ENCODE data around the gene ATP2C2.
"Not testable (repeated sequence)": the region's sequence is repeated elsewhere in the genome, so short reads cannot be mapped to it uniquely, and the experiment has no call there.

The ATP2C2 gene

GRCh38 chr16:84369105-84369504 lies 767 bp downstream of the ATP2C2 start:
- no peak for DNase-seq

DNA sequence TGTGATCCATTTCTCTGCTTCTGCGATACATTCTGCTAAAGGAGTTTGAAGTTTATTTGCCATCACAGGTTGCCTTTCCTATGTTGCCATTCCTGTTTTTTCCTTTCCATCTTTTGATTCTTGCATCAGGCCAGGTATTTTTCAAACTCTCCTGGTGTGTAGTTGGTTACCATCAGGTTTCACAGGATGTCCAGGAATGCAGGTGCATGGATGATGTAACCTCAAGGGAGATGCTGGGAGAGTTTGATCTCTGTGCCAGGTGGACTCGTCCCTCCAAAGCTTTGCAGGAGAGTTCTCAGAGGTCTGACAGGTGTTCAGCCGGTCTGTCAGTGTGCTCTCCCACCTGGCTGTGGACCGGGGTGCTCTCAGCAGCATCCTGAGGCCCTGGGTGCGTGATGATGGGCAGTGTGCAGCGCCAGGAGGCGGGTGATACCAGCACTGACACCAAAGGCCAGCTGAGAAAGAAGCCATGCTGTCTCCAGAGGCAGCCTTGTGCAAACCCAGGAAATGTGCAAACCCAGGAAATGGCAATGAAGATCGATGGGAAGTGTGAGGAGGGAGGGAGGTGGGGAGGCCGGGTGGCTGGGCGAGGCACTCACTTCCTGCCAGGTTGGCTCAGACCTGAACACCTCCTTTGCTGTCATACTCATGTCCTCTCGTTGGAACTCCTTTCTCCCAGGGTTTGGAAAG lies 1.7 kb downstream of the ATP2C2 start:
- no peak for DNase-seq

- DNase-seq: no peak
Measured at GRCh38 chr16:84370723-84371552, 2.6 kb downstream of the ATP2C2 start.

DNA sequence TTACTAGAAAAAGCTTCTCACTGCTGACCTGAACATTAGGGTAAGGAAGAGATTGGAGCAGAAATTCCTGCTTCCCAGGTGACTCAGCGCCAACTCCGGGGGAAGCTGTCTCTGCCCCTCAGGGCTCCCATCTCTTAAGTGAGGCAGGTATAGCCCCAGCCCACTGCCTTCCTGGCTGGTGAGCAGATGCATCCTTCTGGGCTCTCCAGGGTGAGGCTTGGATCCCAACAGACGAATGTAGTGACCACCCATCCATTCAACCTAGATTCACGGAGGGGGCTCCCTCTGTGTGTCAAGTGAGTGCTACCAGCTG lies 3.2 kb downstream of the ATP2C2 start:
- DNase-seq: no peak

DNA sequence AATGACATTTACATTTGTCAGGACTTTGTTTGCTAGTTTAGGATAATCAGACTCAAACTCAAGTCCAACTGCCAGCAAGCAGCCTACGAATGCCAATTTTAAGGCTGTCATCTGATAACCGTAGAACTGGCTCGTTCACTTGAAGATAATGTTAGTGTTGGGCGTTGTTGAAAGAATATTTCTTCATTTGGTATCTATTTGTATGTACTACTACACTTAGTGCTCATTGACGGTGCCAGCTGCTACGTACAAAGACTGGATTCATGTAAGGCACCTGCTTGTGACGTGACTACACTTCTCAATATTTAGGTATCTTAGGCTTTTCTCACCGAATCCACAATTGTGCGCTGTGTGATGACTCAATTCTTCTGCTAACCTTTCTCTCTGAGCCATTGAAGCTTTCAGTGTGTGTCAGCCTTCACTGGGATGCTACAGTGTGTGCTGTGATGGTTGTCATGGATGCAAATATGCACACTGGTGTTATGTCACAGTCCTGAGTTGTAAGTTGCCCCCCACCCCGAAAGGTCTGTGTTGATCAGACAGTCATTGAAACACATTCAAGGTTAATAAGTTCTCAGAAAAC lies 5.7 kb downstream of the ATP2C2 start:
- no peak for DNase-seq

DNA sequence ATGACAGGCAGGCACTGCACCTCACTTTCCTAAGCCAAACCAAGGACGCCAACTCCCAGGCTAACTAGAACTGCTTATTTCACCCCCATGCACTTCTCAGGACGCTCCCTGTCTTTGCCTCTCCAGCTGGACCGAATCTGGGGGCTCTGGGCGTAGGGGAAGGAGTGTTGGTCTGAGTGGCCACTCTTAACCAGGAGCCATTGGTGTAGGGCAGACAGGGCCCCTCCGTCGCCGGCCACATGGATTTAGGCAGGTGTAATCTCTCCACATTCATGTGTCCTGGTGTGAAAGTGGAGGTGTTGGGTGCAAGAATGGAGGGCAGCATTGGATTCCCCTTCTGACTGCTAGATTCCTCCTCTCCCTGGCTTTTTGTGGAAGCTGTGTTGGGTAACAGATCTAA lies 9.8 kb downstream of the ATP2C2 start:
- DNase-seq: no peak

DNA sequence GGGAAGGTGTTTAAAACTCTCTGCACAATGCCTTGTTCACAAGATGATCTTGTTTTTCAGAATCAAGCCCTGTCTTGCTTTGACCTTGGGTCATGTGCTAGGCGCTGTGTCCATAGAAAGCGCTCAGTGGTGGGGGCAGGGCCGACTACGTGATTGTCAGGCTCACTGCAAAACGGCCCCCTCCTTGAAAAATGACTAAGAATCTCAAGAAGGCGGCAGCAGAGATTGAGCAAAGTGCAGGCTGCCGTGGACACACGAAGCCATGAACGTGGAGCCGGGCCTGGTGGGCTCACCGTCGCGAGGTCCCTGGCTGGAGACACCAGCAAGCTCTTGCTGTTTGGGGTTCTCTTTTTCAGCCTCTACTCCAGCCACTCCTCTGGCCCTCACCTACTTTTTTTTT lies 10.2 kb downstream of the ATP2C2 start:
- DNase-seq: no peak

- no peak for DNase-seq
Measured at GRCh38 chr16:84379008-84379708, 10.8 kb downstream of the ATP2C2 start.

DNA sequence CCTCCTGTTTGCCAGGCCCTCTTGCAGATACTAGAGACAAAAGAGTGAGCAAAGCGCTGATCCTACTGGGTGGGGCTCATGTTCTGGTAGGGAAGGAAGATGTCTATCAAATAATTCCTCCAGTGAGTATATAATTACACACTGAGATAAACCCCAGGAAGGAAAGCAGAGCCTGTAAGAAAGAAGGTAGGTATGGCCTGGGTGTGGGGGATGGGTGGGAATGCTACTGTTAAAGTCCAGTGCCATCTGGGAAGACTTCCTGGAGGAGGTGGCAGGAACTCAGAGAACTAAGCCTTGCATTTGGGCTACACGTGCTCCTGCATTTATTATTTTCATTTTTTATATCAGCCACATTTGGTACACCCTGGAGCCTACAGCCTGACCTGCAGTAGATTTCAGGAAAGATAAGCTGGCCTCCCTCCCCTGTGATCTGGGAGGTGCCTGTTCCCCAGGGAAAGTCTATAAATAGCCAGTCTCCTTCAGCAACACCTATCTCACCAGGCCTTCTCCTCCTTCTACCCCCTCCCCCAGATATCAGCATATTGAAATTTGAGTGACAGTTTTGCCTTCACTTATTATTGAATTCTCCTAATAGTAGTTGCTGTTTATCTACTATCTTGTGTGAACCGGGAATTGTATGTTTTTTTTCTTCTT lies 11.5 kb downstream of the ATP2C2 start:
- DNase-seq: no peak

GRCh38 chr16:84380405-84380804 lies 12.1 kb downstream of the ATP2C2 start:
- no peak for DNase-seq

GRCh38 chr16:84382396-84382795 lies 14.1 kb downstream of the ATP2C2 start:
- DNase-seq: no peak

GRCh38 chr16:84383106-84383505 lies 14.8 kb downstream of the ATP2C2 start:
- no peak for DNase-seq

- DNase-seq: no peak
Measured at GRCh38 chr16:84386047-84386446, 17.7 kb downstream of the ATP2C2 start.

GRCh38 chr16:84387021-84387420 lies 18.7 kb downstream of the ATP2C2 start:
- DNase-seq: no peak

DNA sequence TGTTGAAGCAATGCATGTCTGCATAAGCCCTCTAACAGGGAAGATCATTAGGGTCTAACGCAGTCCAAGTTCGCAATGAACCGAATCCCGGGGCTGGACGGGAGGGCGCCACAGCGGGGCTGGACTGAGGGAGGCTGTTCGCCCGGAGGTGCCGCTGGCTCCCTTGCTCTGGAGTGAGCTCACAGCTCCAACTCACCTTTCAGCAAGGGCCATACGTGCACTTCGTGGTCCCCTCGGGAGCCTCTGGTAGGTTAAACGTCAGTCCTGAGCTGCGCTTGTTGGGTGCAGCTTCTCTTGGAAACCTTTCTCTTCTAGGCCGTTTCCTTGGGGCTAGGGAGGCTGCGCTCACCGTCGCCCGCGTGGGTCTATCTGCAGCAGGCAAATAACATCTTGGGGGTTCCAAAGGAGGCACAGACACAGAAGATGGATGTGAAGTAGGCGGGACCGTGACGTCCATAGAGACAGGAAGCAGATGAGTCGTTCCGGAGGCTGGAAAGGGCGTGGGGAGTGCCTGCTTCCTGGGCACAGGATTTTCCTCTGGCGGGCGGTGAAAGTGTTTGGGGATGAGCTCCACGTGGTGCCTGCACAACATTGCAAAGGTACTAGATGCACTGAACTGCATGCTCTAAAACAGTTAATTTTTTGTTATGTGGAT lies 21.9 kb downstream of the ATP2C2 start:
- DNase-seq: no peak

GRCh38 chr16:84391151-84392030 lies 23.1 kb downstream of the ATP2C2 start:
- no peak for DNase-seq

DNA sequence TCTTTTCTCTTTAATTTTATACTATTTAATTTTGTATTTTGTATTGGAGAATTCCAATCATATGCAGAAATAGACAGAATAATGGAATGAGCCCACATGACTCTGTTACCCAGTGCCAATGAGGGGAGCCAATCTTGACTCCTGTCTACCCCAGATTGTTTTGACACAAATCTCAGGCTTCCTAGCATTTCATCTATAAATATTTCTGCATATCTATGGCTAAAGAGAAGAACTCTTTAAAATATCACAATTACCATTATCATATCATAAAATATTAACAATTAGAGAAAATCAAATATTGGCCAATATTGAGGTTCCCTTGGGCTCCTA lies 23.7 kb downstream of the ATP2C2 start:
- no peak for DNase-seq

- not testable (repeated sequence) for DNase-seq
Measured at GRCh38 chr16:84396082-84396481, 27.7 kb downstream of the ATP2C2 start.

DNA sequence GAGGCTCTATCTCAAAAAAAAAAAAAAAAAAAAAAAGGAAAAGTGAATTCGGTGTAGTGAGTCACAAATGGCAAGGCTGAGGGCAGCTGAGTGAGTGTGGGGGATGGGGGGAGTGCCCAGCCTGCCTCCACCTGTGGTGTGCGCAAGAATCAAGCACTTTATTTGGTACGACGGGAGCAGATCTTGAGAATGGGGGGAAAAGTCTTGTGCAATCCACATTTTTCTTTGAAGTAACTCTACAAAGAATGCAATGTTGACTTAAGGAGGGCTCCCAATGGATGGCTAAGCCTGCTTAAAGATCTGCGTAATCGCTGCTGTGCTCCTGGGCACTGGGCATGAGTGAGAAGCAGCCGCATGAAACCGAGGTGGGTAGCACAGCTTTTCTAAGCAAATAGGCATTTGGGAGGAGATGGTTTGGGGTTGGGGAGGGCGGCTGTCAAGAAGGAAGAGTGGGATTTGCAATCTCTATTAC lies 28.2 kb downstream of the ATP2C2 start:
- DNase-seq: no peak

- no peak for DNase-seq
Measured at GRCh38 chr16:84397090-84397489, 28.8 kb downstream of the ATP2C2 start.

DNA sequence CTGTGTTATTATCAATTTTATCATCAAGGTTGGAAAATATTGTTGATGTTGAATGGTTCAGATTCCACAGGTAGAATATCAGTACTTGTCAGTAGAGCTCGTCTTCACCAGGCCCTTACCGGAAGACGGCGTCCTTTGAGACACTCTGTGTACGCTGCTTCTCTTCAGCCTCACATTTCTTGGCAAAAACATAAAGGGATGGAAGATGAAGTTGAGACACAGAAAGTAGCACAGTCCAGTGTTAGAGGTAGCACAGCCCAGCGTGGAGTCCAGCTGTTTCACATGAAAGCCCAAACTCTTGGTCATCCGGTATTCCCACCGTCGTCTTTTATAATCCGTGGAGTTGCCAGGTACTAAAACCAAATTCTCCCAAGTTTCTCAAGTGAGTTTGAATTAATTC lies 30.4 kb downstream of the ATP2C2 start:
- DNase-seq: no peak

- not testable (repeated sequence) for DNase-seq
Measured at GRCh38 chr16:84399912-84400311, 31.6 kb downstream of the ATP2C2 start.

All from GDM1 (cell line).